Activated CD4-positive, alpha-beta T cell treated with anti-CD3 and anti-CD28 coated beads, Interleukin-2, amount 50 U/mL, for 16 hours (primary cell): ENCODE measurements around the gene PFKP.

ENCODE experiments used
- DNase-seq: peaks from one replicate; pipeline ENCODE4 v3.0.0-alpha.2; 2020

Gene PFKP

DNA sequence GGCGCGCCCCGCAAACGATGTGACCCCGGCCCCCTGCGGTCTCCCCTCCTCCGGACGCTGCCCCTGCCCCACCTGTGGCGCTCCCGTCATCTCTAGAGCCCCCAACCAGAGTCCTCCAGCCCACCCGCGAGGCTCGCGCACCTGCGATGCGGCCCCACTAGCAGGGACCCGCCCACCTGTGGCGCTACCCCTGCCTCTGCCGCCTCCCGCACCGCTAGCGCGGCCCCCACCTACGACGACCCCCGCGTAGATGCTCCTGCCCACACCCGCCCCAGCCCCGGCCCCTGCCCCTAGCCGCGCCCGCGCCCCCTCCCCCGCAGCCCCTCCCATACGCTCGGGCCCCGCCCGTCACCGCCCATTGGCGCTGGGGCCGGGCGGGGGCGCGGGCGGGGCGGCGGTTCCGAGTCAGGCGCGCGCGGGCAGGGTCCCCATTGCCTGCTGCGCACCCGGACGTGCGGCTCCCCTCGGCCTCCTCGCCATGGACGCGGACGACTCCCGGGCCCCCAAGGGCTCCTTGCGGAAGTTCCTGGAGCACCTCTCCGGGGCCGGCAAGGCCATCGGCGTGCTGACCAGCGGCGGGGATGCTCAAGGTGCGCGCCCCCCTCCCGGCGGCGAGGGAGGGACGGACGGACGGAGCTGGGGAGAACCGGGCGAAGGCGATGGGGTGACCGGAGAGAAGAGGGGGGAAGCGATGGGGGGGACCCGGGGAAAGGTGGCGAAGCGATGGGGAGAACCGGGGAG, at the start of gene PFKP:
TSS of gene PFKP (plus strand) at position 431 of the 741 bp plus-strand sequence. CDS start at position 479, 48 bp downstream.
- peak; percentile 67 for DNase-seq

- no peak for DNase-seq
Measured at GRCh38 chr10:3018247-3018646, 49.1 kb upstream of the PFKP start.

- no peak for DNase-seq
Measured at GRCh38 chr10:3020311-3020710, 47.0 kb upstream of the PFKP start.

DNA sequence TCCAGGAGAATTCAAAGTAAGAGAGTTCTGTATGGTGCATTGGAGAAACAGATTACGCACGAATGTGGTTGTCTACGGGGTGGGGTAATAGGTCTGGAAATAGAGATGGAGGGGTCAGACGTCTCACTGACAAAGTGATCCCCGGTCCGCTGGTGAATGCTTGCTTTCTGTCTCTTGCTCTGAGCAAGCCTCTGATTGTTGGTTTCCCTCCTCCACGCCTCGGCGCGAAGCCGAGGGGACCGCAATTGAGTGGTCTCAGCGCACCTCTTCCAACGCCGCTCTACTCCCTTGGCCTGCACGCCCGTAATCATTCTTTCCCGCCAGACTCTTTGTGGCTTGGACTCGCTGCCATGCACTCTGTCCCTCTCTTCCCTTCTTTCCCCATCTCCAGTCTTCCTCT, 46.5 kb upstream of the PFKP start:
- DNase-seq = no peak

DNA sequence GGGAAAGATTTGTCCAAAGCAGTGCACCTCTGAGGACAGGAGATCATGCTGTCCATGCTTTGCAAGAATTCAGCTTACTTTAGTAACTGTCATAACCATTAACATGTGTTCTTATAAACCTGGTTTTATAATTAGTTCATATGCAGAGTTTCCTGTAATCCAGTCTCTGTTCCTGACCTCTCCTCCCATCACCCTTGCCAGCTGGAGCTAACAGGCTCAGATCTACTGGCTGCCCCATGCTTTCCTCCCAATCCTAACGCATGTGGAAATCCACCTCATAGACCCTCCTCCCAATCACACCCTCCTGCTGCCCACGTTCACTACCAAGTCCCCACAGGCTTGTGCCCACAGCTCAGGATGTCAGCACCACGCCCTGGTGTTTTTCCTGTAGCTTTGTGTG, 45.3 kb upstream of the PFKP start:
- DNase-seq = no peak

GRCh38 chr10:3023892-3024291, 43.5 kb upstream of the PFKP start:
- DNase-seq = no peak

DNA sequence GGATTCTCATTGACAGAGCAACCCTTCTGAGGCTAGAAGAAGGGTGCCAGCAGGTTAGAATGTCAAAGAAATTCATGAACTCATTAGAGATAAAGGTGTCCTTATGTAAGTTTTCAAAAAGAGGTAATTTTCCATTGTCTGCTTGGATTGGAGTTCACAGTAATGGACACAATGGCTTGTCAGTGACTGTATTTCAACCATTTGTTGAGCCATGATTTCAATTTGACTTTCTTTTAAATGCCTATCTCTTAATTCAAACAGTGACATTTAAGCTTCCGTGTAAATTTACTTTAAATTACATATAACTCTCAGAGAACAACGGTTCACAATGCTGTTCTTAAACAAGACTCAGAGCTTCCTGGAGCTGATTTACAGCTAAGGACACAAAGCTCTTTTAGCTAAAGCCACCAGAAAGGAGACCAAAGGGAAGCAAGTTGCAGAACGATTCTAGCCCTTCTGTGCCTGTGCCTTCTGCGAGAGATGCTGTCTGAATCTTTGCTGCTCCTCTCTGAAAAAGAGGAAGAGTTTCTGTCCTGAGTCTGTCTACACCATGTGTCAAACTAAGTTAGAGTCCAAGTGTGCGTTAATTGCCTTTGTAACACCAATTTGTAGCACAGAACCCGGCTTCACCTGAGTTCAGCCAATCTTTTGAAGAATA, 42.2 kb upstream of the PFKP start:
- no peak for DNase-seq

- DNase-seq = no peak
Measured at GRCh38 chr10:3027866-3028265, 39.5 kb upstream of the PFKP start.

DNA sequence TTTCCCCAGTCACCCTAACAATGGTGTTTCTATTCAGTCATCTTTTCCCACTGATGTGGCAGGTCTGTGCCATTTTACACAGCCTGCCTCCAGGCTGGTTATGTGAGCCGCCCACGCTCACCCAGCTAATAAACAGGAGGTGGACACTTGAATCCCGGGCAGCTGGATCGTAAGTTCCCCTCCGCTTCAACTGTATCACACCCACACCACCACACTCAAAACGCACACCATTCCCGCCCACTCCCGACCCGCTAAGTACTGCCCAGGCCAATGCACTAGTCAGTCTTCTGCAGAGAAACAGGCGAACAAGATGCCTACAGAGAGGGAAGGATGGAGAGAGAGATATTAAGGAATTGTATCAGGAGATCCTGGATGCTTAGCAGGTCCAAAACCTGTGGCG, 38.9 kb upstream of the PFKP start:
- no peak for DNase-seq

- DNase-seq = no peak
Measured at GRCh38 chr10:3030765-3031164, 36.6 kb upstream of the PFKP start.

DNA sequence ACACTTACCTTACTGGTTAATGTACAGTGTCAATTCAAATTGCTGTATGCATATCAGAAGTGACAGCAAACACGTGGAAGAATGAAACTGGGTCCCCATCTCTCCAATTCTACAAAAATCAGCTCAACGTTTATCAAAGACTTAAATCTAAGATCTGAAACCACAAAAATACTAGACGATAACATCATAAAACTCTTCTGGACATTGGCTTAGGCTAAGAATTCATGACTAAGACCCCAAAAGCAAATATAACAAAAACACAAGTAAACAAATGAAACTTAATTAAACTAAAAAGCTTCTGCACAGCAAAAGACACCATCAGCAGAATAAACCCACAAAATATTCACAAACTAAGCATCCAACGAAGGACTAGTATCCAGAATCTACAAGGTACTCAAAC, 35.9 kb upstream of the PFKP start:
- no peak for DNase-seq

- DNase-seq = no peak
Measured at GRCh38 chr10:3033925-3034324, 33.4 kb upstream of the PFKP start.

GRCh38 chr10:3034616-3035015, 32.7 kb upstream of the PFKP start:
- DNase-seq = no peak

GRCh38 chr10:3036155-3037021, 31.0 kb upstream of the PFKP start:
- no peak for DNase-seq

DNA sequence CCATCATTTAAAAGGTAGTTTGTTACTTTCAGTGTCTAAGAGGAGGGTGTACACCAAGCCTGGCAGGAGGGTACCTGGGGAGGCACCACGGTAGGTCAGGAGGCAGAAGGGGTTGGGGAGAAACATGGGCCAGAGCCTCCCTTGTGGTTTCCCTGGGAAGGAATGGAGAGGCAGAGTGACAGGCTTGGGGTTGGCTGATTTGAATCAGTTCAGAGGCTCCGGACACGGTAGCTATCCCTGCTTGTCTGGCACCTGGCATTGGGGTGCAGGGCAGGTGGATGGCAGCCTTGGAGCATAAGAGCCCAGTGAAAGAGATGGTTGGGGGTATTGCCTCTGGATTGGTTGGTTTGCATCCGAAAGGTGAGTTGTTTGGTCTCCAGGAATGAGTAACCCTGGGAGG, 30.2 kb upstream of the PFKP start:
- DNase-seq = no peak

DNA sequence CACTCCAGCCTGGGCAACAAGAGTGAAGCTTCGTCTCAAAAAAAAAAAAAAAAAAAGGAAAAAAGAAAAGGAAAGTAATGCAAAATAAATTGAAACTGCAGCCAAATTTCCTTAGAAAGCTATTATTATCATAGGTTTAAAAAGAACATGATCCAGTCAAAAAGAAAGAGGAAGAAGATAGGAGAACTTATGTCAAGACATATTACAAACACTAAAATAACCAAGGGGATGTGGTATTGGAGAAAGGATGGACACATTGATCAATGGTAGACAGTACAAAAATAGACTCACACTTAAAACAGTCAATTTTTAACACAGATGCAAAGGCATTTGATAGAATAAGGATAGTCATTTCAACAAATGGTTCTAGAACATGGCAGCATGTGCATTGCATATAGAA, 27.3 kb upstream of the PFKP start:
- DNase-seq = no peak

GRCh38 chr10:3042589-3042988, 24.8 kb upstream of the PFKP start:
- no peak for DNase-seq

DNA sequence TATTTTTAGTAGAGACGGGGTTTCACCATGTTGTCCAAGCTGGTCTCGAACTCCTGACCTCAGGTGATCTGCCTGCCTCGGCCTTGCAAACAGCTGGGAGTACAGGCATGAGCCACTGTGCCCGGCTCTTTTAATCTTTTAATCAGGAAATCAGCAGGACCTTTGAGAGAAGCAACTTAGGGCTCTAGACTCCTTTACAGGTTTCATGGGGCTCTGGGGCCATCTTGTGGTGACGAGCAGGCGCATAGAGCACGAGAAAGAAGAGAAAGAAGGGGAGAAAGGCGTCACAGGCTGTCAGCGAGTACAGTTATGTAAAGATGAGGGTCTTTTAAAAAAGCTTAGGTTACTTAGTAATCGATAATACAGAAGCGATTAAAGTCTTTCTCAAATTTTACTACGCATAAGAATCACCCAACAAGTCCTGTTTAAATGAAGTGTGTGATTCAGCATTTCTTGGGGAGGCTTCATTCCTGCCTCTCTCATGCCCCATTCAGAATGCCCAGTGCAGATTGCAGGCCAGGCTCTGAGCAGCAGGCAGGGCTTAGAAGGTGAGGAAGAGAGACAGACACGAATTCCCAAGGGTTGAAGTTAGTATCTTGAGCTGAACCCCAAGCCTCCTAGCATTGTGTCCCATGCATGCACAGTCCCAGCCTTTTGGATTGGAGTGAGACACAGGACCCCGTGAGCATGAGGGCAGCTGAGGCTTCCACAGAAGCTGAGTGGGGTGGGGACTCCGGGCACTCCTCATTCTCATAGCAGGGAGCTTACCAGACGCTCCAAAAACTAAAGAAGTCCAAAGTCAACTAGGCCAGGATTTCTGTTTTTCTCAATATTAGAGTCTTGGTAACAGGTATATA, 23.6 kb upstream of the PFKP start:
- DNase-seq = peak; percentile 51

- DNase-seq = no peak
Measured at GRCh38 chr10:3045471-3046209, 21.7 kb upstream of the PFKP start.

DNA sequence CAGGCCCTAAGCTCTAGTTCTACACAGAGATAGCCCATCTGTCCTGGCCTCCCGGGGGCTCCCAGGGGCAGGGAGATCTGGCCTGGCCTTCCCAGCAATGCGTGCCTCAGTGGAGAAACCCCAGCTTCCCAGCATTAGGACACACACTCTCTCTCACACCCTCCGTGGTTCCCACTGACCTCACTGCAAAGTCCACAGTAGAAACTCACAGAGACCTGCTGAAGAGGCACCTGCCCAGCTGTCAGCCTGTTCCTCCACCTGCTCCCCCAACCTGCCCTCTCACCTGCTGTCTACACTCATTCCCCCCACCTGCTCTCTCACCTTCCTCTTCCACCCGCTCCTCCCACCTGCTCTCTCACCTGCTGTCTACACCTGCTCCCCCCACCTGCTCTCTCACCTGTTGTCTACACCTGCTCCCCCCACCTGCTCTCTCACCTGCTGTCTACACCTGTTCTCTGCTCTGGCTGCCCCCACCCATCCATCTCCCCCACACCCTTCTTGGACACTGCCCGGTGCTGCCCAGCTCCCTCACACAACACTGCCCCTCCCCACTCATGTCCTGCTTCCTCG, 21.1 kb upstream of the PFKP start:
- DNase-seq = no peak

DNA sequence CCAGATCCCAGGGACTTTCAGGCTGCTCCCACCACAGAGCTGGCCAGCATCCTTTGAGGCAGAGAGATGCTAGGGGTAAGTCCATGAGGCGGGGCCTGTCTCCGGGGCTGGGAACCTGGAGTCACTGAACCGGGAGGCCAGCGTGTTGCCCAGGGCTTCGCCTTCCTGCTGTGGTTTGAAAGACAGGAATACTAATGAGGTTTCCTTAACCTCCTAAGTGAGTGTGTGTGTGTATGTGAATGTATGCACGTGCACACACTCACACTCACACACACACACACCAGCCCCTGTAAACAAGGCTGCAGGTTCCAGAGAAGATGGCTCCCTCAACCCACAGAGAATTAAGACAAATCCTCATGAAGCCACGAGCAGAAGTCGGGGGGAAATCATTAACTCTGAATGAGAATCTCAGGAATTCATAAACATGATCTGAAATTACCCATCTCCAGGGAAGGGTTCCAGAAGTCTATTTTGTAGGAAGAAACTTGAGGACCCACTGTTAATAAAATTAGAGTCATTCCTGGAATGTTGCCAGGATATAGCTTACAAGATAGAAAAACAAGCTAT, 20.3 kb upstream of the PFKP start:
- DNase-seq = no peak
